Neural progenitor cell (in vitro differentiated cells): Measurements from ENCODE around the gene PATZ1.

Source experiments
- CTCF ChIP-seq: fragments of 200-600 bp; sonication (generic); IDR thresholded peaks from 2 replicates; pipeline ENCODE4 v1.5.1; 2017; ENCODE audit warnings: antibody characterized with exemption, mild to moderate bottlenecking
- EZH2 ChIP-seq: fragments of 200-600 bp; sonication (generic); IDR thresholded peaks from 2 replicates; pipeline ENCODE4 v1.6.1; 2017; ENCODE audit warnings: antibody characterized with exemption, mild to moderate bottlenecking, moderate library complexity
- EZH2phosphoT487 ChIP-seq: fragments of 200-600 bp; sonication (generic); IDR thresholded peaks from 2 replicates; pipeline ENCODE4 v1.6.1; 2017; ENCODE audit warnings: antibody characterized with exemption

GRCh38 chr22:31281733-31282132 lies 64.4 kb downstream of the PATZ1 start:
- TF ChIP-seq EZH2 (no peak), CTCF (no peak), EZH2phosphoT487 (no peak)
